ENCODE measurements around the gene LYL1.
A peak's percentile ranks its signal among the peaks of the same experiment; 100 is the strongest.

LYL1 gene

GRCh38 chr19:13076320-13076719, 26.3 kb downstream of the LYL1 start:
- no peak for DNase-seq (ENCODE audit: low spot score)
- no peak for FAIRE-seq

- FAIRE-seq = no peak
- no peak for DNase-seq (ENCODE audit: low spot score)
Measured at GRCh38 chr19:13074378-13074777, 28.3 kb downstream of the LYL1 start.

- no peak for DNase-seq (ENCODE audit: low spot score)
- FAIRE-seq = no peak
Measured at GRCh38 chr19:13073263-13073662, 29.4 kb downstream of the LYL1 start.

GRCh38 chr19:13072188-13072908, 30.3 kb downstream of the LYL1 start:
- DNase-seq (ENCODE audit: low spot score) (no peak), FAIRE-seq (no peak)

GRCh38 chr19:13071444-13072187, 31.0 kb downstream of the LYL1 start:
- no peak for DNase-seq (ENCODE audit: low spot score)
- no peak for FAIRE-seq

GRCh38 chr19:13070425-13071140, 32.1 kb downstream of the LYL1 start:
- no peak for DNase-seq (ENCODE audit: low spot score)
- no peak for FAIRE-seq

- DNase-seq (ENCODE audit: low spot score) (no peak), FAIRE-seq (no peak)
Measured at GRCh38 chr19:13069415-13070359, 33.0 kb downstream of the LYL1 start.

- no peak for FAIRE-seq
Measured at GRCh38 chr19:13068085-13068846, 34.4 kb downstream of the LYL1 start.

GRCh38 chr19:13066933-13067807, 35.5 kb downstream of the LYL1 start:
- no peak for FAIRE-seq
- DNase-seq (ENCODE audit: low spot score) = no peak

More at GRCh38 chr19:13068085-13068846, 34.4 kb downstream of the LYL1 start:
- DNase-seq (ENCODE audit: low spot score) = no peak

- no peak for DNase-seq (ENCODE audit: low spot score)
- FAIRE-seq = no peak
Measured at GRCh38 chr19:13066226-13066625, 36.4 kb downstream of the LYL1 start.

GRCh38 chr19:13064092-13064489, 38.6 kb downstream of the LYL1 start:
- FAIRE-seq (no peak), DNase-seq (ENCODE audit: low spot score) (no peak)

- DNase-seq (ENCODE audit: low spot score) (no peak), FAIRE-seq (no peak)
Measured at GRCh38 chr19:13063461-13064091, 39.1 kb downstream of the LYL1 start.

GRCh38 chr19:13062317-13062716, 40.3 kb downstream of the LYL1 start:
- FAIRE-seq (no peak), DNase-seq (ENCODE audit: low spot score) (no peak)

- FAIRE-seq (peak; percentile 40), DNase-seq (ENCODE audit: low spot score) (peak; percentile 80)
Measured at GRCh38 chr19:13060964-13061927, 41.4 kb downstream of the LYL1 start.

- FAIRE-seq (no peak), DNase-seq (ENCODE audit: low spot score) (peak; percentile 64)
Measured at GRCh38 chr19:13060233-13060963, 42.3 kb downstream of the LYL1 start.

- FAIRE-seq = no peak
- DNase-seq (ENCODE audit: low spot score) = no peak
Measured at GRCh38 chr19:13058951-13059660, 43.6 kb downstream of the LYL1 start.

All from urothelium cell line (cell line).